A549 (cell line): ENCODE measurements around the gene XKR7. TPM values are rescaled to one million over a fixed set of nuclear protein-coding genes. Genes with fewer than 3 reads are reported as not detected.

Experiments
- ATAC-seq, 2 experiments: fragments of 200-7000 bp in 1 of 2; fragments of >200 bp in 1 of 2; cut with Nextera tagmentation in 1 of 2; cut with Tn5 transposase in 1 of 2; 3 replicates each; pipeline versions ENCODE4 v1.8.0 to v1.9.1; 2018 to 2020; ENCODE audit warnings: mild to moderate bottlenecking in 1 of 2, moderate library complexity in 1 of 2
- CTCF ChIA-PET: fragments of 300-600 bp; sonication (Branson Sonifier 250); formaldehyde crosslinking; extraction: SDS; loops from one replicate; lab custom pipeline; 2021; ENCODE audit warnings: antibody characterized with exemption, inconsistent platforms; lab: Yijun Ruan, JAX
- POLR2A ChIA-PET: fragments of 350-600 bp; formaldehyde crosslinking; extraction: SDS; loops from one replicate; lab custom pipeline; 2021; ENCODE audit warnings: antibody characterized with exemption, inconsistent platforms; lab: Yijun Ruan, JAX
- DNase-seq, 2 experiments: peaks; one replicate each; pipeline versions ENCODE4 v3.0.0 to v3.0.0-alpha.2; 2011 to 2016; ENCODE audit warnings: low read depth in 1 of 2, low spot score in 1 of 2
- FAIRE-seq: peaks from 2 replicates; lab custom pipeline; 2011; peaks lifted over from hg19 to GRCh38; lab: Jason Lieb, UNC
- H3K27ac ChIP-seq, 2 experiments: fragments of >200 bp; sonication (Bioruptor Twin); formaldehyde crosslinking; 3 replicates each; pipeline ENCODE4 v1.5.1; 2016 to 2017
- H3K4me1 ChIP-seq: fragments of >200 bp; sonication (Bioruptor Twin); formaldehyde crosslinking; 3 replicates; pipeline ENCODE4 v1.6.1; 2016
- H3K4me2 ChIP-seq: fragments of >200 bp; sonication (Bioruptor Twin); formaldehyde crosslinking; 3 replicates; pipeline ENCODE4 v1.6.1; 2016
- H3K4me3 ChIP-seq: fragments of >200 bp; sonication (Bioruptor Twin); formaldehyde crosslinking; 3 replicates; pipeline ENCODE4 v1.5.1; 2016
- H3K9me3 ChIP-seq: fragments of >200 bp; sonication (Bioruptor Twin); formaldehyde crosslinking; 3 replicates; pipeline ENCODE4 v1.6.1; 2016
- CBX8 ChIP-seq: fragments of 200-600 bp; sonication (generic); IDR thresholded peaks from 2 replicates; pipeline ENCODE4 v1.6.1; 2016
- CEBPB ChIP-seq, 2 experiments: fragments of >200 bp in 1 of 2; sonication (Bioruptor Twin) in 1 of 2; formaldehyde crosslinking in 1 of 2; IDR thresholded peaks; 2 replicates each; pipeline ENCODE4 v1.6.1; 2012 to 2016
- CHD4 ChIP-seq: fragments of 200-600 bp; sonication (generic); IDR thresholded peaks from 2 replicates; pipeline ENCODE4 v1.6.1; 2016; ENCODE audit warnings: antibody characterized with exemption, mild to moderate bottlenecking, borderline replicate concordance
- EHF ChIP-seq: fragments of 250-450 bp; sonication (Bioruptor Pico); IDR thresholded peaks from 2 replicates; pipeline ENCODE4 v1.5.0; 2020; ENCODE audit warnings: mild to moderate bottlenecking
- EHMT2 ChIP-seq: fragments of 200-600 bp; sonication (generic); IDR thresholded peaks from 2 replicates; pipeline ENCODE4 v1.6.1; 2016; ENCODE audit warnings: antibody characterized with exemption, low read depth, mild to moderate bottlenecking, moderate library complexity
- EP300 ChIP-seq, 2 experiments: fragments of >200 bp; sonication (Bioruptor Twin); formaldehyde crosslinking; IDR thresholded peaks; 2 replicates in 1 of 2; 3 replicates in 1 of 2; pipeline ENCODE4 v1.6.1; 2016 to 2017
- FOSB ChIP-seq: fragments of 250-450 bp; sonication (Bioruptor Pico); IDR thresholded peaks from 2 replicates; pipeline ENCODE4 v1.5.0; 2020; ENCODE audit warnings: mild to moderate bottlenecking, moderate library complexity
- HDAC2 ChIP-seq: fragments of 200-600 bp; sonication (generic); IDR thresholded peaks from 2 replicates; pipeline ENCODE4 v1.6.1; 2016
- JUN ChIP-seq, 2 experiments: fragments of >200 bp; sonication (Bioruptor Twin); formaldehyde crosslinking; IDR thresholded peaks; 2 replicates in 1 of 2; 3 replicates in 1 of 2; pipeline ENCODE4 v1.6.1; 2016 to 2017
- JUNB ChIP-seq: fragments of >200 bp; sonication (Bioruptor Twin); formaldehyde crosslinking; IDR thresholded peaks from 2 replicates; pipeline ENCODE4 v1.6.1; 2016
- KDM5A ChIP-seq: fragments of 200-600 bp; sonication (generic); IDR thresholded peaks from 2 replicates; pipeline ENCODE4 v1.6.1; 2016; ENCODE audit warnings: antibody characterized with exemption, mild to moderate bottlenecking
- NR3C1 ChIP-seq: fragments of >200 bp; sonication (Bioruptor Twin); formaldehyde crosslinking; IDR thresholded peaks from 3 replicates; pipeline ENCODE4 v1.6.1; 2017
- RAD21 ChIP-seq, 2 experiments: fragments of >200 bp in 1 of 2; sonication (Bioruptor Twin) in 1 of 2; formaldehyde crosslinking in 1 of 2; IDR thresholded peaks in 1 of 2; conservative IDR thresholded peaks in 1 of 2; 2 replicates in 1 of 2; 3 replicates in 1 of 2; pipeline ENCODE4 v1.6.1; 2012 to 2018; ENCODE audit warnings: inconsistent platforms in 1 of 2
- RFX5 ChIP-seq: fragments of 450-650 bp; IDR thresholded peaks from 2 replicates; pipeline ENCODE4 v1.7.1; 2014; ENCODE audit warnings: antibody characterized with exemption, mild to moderate bottlenecking, moderate library complexity
- RNF2 ChIP-seq: fragments of 200-600 bp; sonication (generic); IDR thresholded peaks from 2 replicates; pipeline ENCODE4 v1.6.1; 2016; ENCODE audit warnings: low read depth, mild to moderate bottlenecking, antibody characterized with exemption, moderate library complexity, borderline replicate concordance
- SMC3 ChIP-seq: fragments of >200 bp; sonication (Bioruptor Twin); formaldehyde crosslinking; IDR thresholded peaks from 3 replicates; pipeline ENCODE4 v1.6.1; 2018; ENCODE audit warnings: inconsistent platforms
- SREBF2 ChIP-seq: fragments of 450-650 bp; IDR thresholded peaks from 2 replicates; pipeline ENCODE4 v1.6.1; 2014; ENCODE audit warnings: mild to moderate bottlenecking, moderate library complexity
- TFCP2L1 ChIP-seq: fragments of 250-450 bp; sonication (Bioruptor Pico); IDR thresholded peaks from 2 replicates; pipeline ENCODE4 v1.5.0; 2021; ENCODE audit warnings: mild to moderate bottlenecking
- TP53 ChIP-seq: fragments of 250-450 bp; sonication (Bioruptor Pico); IDR thresholded peaks from 2 replicates; pipeline ENCODE4 v1.5.0; 2021; ENCODE audit warnings: mild to moderate bottlenecking, moderate library complexity
- ZNF302 ChIP-seq: fragments of 250-450 bp; sonication (Bioruptor Pico); IDR thresholded peaks from 2 replicates; pipeline ENCODE4 v1.9.0; 2021; ENCODE audit warnings: inconsistent platforms, mild to moderate bottlenecking, moderate library complexity
- ZSCAN20 ChIP-seq: fragments of 250-450 bp; sonication (Bioruptor Pico); IDR thresholded peaks from 2 replicates; pipeline ENCODE4 v1.8.0; 2022; ENCODE audit warnings: mild to moderate bottlenecking, moderate library complexity
- WGBS: methylation state at CpG from one replicate; pipeline ENCODE4 v1.1.6; 2017; ENCODE audit errors: missing lambda C conversion rate; 5-methylcytosine and 5-hydroxymethylcytosine counted together
- polyA plus RNA-seq, 4 experiments: library from polyadenylated mRNA; depleted of rRNA in 3 of 4; stranded (reverse); fragments of >200 nt; fragmentation: RNase III in 1 of 4; extraction: RNeasy Plus Mini Kit Qiagen cat#74134 plus additional on column Dnase treatment in 1 of 4; gene quantifications; 2 replicates in 3 of 4; 3 replicates in 1 of 4; pipeline ENCODE4 v1.2.3, GENCODE V29; 2011 to 2017
- TF ChIP-seq, protein P1 (sequence below): fragments of 250-450 bp; sonication (Bioruptor Pico); IDR thresholded peaks from 2 replicates; pipeline ENCODE4 v1.5.0; 2021; ENCODE audit warnings: mild to moderate bottlenecking, moderate library complexity, borderline replicate concordance
- TF ChIP-seq, protein P2 (sequence below): IDR thresholded peaks from 2 replicates; pipeline ENCODE4 v1.6.1; 2012
- TF ChIP-seq, protein P3 (sequence below): fragments of 450-650 bp; IDR thresholded peaks from 2 replicates; pipeline ENCODE4 v1.6.1; 2014; ENCODE audit warnings: antibody characterized with exemption
- TF ChIP-seq, protein P4 (sequence below): IDR thresholded peaks from 2 replicates; pipeline ENCODE4 v1.6.1; 2012; ENCODE audit warnings: low read depth, borderline replicate concordance
- TF ChIP-seq, protein P5 (sequence below): fragments of >200 bp; sonication (Bioruptor Twin); formaldehyde crosslinking; IDR thresholded peaks from 3 replicates; pipeline ENCODE4 v1.6.1; 2016

Gene XKR7
- polyA plus RNA-seq, 2 of the 4 experiments (the other 2 are of a cell fraction): 0.01 TPM; not detected in 1

DNA sequence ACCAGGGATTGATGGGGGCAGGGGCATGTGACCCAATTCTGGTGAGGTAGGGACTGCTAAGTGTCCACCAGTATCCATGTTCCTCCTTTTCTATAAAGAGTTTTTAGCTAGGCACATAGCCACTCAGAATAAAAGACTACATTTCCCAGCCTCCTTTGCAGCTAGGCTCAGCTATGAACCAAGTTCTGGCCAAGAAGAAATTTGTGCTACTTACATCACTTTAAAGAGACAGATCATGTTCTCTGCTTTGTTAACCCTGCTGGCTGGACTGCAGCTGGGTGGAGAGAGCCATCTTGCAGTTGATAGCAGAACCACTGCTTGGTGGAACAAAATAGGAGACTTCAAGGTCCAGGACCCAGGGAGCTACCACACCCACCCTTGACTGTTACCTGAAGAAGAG is 37.0 kb downstream of the XKR7 start:
- ChIA-PET POLR2A (no interaction called here), CTCF (no interaction called here)
- no peak for TF ChIP-seq CHD4
- TF ChIP-seq, protein P1, sequence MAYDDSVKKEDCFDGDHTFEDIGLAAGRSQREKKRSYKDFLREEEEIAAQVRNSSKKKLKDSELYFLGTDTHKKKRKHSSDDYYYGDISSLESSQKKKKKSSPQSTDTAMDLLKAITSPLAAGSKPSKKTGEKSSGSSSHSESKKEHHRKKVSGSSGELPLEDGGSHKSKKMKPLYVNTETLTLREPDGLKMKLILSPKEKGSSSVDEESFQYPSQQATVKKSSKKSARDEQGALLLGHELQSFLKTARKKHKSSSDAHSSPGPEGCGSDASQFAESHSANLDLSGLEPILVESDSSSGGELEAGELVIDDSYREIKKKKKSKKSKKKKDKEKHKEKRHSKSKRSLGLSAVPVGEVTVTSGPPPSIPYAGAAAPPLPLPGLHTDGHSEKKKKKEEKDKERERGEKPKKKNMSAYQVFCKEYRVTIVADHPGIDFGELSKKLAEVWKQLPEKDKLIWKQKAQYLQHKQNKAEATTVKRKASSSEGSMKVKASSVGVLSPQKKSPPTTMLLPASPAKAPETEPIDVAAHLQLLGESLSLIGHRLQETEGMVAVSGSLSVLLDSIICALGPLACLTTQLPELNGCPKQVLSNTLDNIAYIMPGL (CRISPR knock-in tag): no peak
- no peak for TF ChIP-seq CBX8
- TF ChIP-seq, protein P2, sequence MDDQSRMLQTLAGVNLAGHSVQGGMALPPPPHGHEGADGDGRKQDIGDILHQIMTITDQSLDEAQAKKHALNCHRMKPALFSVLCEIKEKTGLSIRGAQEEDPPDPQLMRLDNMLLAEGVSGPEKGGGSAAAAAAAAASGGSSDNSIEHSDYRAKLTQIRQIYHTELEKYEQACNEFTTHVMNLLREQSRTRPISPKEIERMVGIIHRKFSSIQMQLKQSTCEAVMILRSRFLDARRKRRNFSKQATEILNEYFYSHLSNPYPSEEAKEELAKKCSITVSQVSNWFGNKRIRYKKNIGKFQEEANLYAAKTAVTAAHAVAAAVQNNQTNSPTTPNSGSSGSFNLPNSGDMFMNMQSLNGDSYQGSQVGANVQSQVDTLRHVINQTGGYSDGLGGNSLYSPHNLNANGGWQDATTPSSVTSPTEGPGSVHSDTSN: no peak
- no peak for TF ChIP-seq EHMT2
- no peak for TF ChIP-seq RFX5
- TF ChIP-seq EP300 (IDR thresholded peaks at IDR 0.05): no peak
- TF ChIP-seq RNF2: no peak
- TF ChIP-seq, protein P3, sequence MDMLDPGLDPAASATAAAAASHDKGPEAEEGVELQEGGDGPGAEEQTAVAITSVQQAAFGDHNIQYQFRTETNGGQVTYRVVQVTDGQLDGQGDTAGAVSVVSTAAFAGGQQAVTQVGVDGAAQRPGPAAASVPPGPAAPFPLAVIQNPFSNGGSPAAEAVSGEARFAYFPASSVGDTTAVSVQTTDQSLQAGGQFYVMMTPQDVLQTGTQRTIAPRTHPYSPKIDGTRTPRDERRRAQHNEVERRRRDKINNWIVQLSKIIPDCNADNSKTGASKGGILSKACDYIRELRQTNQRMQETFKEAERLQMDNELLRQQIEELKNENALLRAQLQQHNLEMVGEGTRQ: no peak
- TF ChIP-seq JUN (IDR thresholded peaks at IDR 0.05): no peak
- no peak for TF ChIP-seq ZSCAN20 (CRISPR knock-in tag)
- no peak for TF ChIP-seq RAD21 (conservative IDR thresholded peaks at IDR 0.05 in 1 of 2, IDR thresholded peaks at IDR 0.05 in 1 of 2)
- TF ChIP-seq TFCP2L1 (CRISPR knock-in tag): no peak
- no peak for TF ChIP-seq EHF
- ATAC-seq: peak in 1 of 2 experiments; percentile 71; a peak in 3 of 6 replicates
- Histone ChIP-seq H3K4me3 (no peak overlapping the region), H3K27ac (no peak overlapping the region), H3K9me3 (no peaks in the 10 kb centered on the region), H3K4me2 (no peak overlapping the region), H3K4me1 (no peaks in the 10 kb centered on the region)
- DNase-seq: peak in 1 of 2 experiments; percentile 35
- FAIRE-seq: no peak

DNA sequence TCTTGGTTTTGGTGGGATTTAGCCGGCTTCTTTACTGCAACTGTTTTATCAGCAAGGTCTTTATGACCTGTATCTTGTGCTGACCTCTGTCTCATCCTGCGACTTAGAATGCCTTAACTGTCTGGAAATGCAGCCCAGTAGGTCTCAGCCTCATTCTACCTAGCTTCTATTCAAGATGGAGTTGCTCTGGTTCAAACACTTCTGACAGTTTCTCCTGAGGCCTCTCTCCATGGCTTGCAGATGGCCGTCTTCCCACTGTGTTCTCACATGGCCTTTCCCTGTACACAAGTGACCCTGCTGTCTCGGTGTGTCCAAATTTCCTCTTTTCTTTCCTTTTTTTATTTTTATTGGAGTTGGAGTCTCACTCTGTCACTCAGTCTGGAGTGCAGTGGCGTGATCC is 38.1 kb downstream of the XKR7 start:
- ATAC-seq (no peak), DNase-seq (no peak), FAIRE-seq (no peak)
- ChIA-PET POLR2A (no interaction called here), CTCF (interaction anchor here (0.7 to 3.3 kb wide), 3 partner anchors 26 to 159 kb away, joined by 4 to 18 read pairs (median 12); no protein-coding TSS in a partner anchor)
- no peak overlapping the region for H3K27ac ChIP-seq
- H3K4me1 ChIP-seq: no peaks in the 10 kb centered on the region
- H3K4me3 ChIP-seq: no peak overlapping the region
- H3K4me2 ChIP-seq: no peak overlapping the region
- H3K9me3 ChIP-seq: no peaks in the 10 kb centered on the region
- 48% methylated on average over 5 of the region's 5 CpGs for WGBS
- TF ChIP-seq ZNF302 (CRISPR knock-in tag) (no peak), KDM5A (no peak), CEBPB (IDR thresholded peaks at IDR 0.05) (no peak), FOSB (CRISPR knock-in tag) (no peak), SREBF2 (no peak), JUNB (no peak), RAD21 (conservative IDR thresholded peaks at IDR 0.05 in 1 of 2, IDR thresholded peaks at IDR 0.05 in 1 of 2) (no peak), JUN (IDR thresholded peaks at IDR 0.05) (no peak), SMC3 (no peak), TP53 (no peak), NR3C1 (no peak), TFCP2L1 (CRISPR knock-in tag) (no peak), HDAC2 (no peak)
- TF ChIP-seq, protein P1 (CRISPR knock-in tag): no peak
- TF ChIP-seq, protein P3: no peak
- TF ChIP-seq, protein P4, sequence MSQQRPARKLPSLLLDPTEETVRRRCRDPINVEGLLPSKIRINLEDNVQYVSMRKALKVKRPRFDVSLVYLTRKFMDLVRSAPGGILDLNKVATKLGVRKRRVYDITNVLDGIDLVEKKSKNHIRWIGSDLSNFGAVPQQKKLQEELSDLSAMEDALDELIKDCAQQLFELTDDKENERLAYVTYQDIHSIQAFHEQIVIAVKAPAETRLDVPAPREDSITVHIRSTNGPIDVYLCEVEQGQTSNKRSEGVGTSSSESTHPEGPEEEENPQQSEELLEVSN: no peak
- TF ChIP-seq, protein P5, sequence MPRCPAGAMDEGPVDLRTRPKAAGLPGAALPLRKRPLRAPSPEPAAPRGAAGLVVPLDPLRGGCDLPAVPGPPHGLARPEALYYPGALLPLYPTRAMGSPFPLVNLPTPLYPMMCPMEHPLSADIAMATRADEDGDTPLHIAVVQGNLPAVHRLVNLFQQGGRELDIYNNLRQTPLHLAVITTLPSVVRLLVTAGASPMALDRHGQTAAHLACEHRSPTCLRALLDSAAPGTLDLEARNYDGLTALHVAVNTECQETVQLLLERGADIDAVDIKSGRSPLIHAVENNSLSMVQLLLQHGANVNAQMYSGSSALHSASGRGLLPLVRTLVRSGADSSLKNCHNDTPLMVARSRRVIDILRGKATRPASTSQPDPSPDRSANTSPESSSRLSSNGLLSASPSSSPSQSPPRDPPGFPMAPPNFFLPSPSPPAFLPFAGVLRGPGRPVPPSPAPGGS: no peak
